Vagina (tissue), 2 donors: ENCODE data around the gene PGM2. TPM values are rescaled to one million over a fixed set of nuclear protein-coding genes. Genes with fewer than 3 reads are reported as not detected.

ENCODE experiments used
- DNase-seq, 2 donors: peaks; one replicate each; pipeline ENCODE4 v3.0.0-alpha.2; 2017; ENCODE audit errors: extremely low spot score in 2 of 2
- H3K27ac ChIP-seq: fragments of 200-600 bp; sonication (generic); one replicate; pipeline ENCODE4 v1.5.1; 2019
- H3K27me3 ChIP-seq: fragments of 200-600 bp; sonication (generic); one replicate; pipeline ENCODE4 v1.5.1; 2019
- H3K36me3 ChIP-seq, 2 donors: fragments of 200-600 bp; sonication (generic); one replicate each; pipeline ENCODE4 v1.5.1; 2017 to 2019
- H3K4me1 ChIP-seq: fragments of 200-600 bp; sonication (generic); one replicate; pipeline ENCODE4 v1.5.1; 2019
- H3K4me3 ChIP-seq, 2 donors: fragments of 200-600 bp; sonication (generic); 1 replicate in 1 of 2; 2 replicates in 1 of 2; pipeline ENCODE4 v1.5.1; 2016 to 2019
- H3K9me3 ChIP-seq: fragments of 200-600 bp; sonication (generic); one replicate; pipeline ENCODE4 v1.5.1; 2019
- CTCF ChIP-seq, 3 experiments: fragments of 450-650 bp in 2 of 3; fragments of 200-600 bp in 1 of 3; sonication (generic) in 1 of 3; IDR thresholded peaks; one replicate each; pipeline ENCODE4 v1.5.1; 2017 to 2019; ENCODE audit warnings: antibody characterized with exemption in 3 of 3, mild to moderate bottlenecking in 2 of 3, moderate library complexity in 2 of 3
- POLR2A ChIP-seq, 2 donors: fragments of 450-650 bp; IDR thresholded peaks; one replicate each; pipeline ENCODE4 v1.6.1; 2017; ENCODE audit warnings: antibody characterized with exemption in 2 of 2, mild to moderate bottlenecking in 2 of 2, moderate library complexity in 2 of 2
- POLR2AphosphoS5 ChIP-seq, 2 donors: sonication (generic); formaldehyde crosslinking; IDR thresholded peaks; one replicate each; pipeline ENCODE4 v1.9.0; 2017; ENCODE audit warnings: antibody characterized with exemption in 2 of 2, mild to moderate bottlenecking in 2 of 2, low read depth in 1 of 2; ENCODE audit not compliant: insufficient read depth in 1 of 2
- intact Hi-C: fragments of 100-400 bp; cut with DNase I; formaldehyde crosslinking; loops from one replicate; pipeline ENCODE4 v1.15.1; 2023
- total RNA-seq: library from RNA; depleted of rRNA; stranded (reverse); fragments of >200 nt; gene quantifications from one replicate; pipeline ENCODE4 v1.2.3, GENCODE V29; 2016

Gene PGM2
- total RNA-seq, 1 donor from 2014 or later, result 30.2 TPM

GRCh38 chr4:37845201-37845600 lies 18.7 kb downstream of the PGM2 start:
- no peak for TF ChIP-seq POLR2A (IDR thresholded peaks at IDR 0.05)
- TF ChIP-seq POLR2AphosphoS5 (IDR thresholded peaks at IDR 0.05; ENCODE audit: insufficient read depth in 1 of 2, low read depth in 1 of 2), result no peak
- no peak for TF ChIP-seq CTCF (IDR thresholded peaks at IDR 0.05)
- intact Hi-C loops, result no loop called here
- Histone ChIP-seq H3K4me3 (no peak overlapping the region), H3K27ac (no peak overlapping the region), H3K4me1 (no peaks in the 10 kb centered on the region), H3K9me3 (no peaks in the 10 kb centered on the region), H3K27me3 (no peaks in the 10 kb centered on the region), H3K36me3 (peaks cover 0 to 60% of the 10 kb centered on the region in 2 donors)
- DNase-seq, result no peak

- Histone ChIP-seq H3K4me1 (no peaks in the 10 kb centered on the region), H3K36me3 (peaks cover 0 to 53% of the 10 kb centered on the region in 2 donors), H3K4me3 (no peak overlapping the region), H3K27ac (no peak overlapping the region), H3K9me3 (no peaks in the 10 kb centered on the region), H3K27me3 (no peaks in the 10 kb centered on the region)
- DNase-seq, result no peak
- no peak for TF ChIP-seq POLR2A (IDR thresholded peaks at IDR 0.05)
- TF ChIP-seq CTCF (IDR thresholded peaks at IDR 0.05), result no peak
- TF ChIP-seq POLR2AphosphoS5 (IDR thresholded peaks at IDR 0.05; ENCODE audit: insufficient read depth in 1 of 2, low read depth in 1 of 2), result no peak
- intact Hi-C loops, result no loop called here
Observed at GRCh38 chr4:37847311-37847884, 20.9 kb downstream of the PGM2 start.

- Histone ChIP-seq H3K4me1 (no peaks in the 10 kb centered on the region), H3K4me3 (no peak overlapping the region), H3K9me3 (no peaks in the 10 kb centered on the region), H3K27me3 (no peaks in the 10 kb centered on the region), H3K36me3 (peaks cover 0 to 46% of the 10 kb centered on the region in 2 donors), H3K27ac (no peak overlapping the region)
- intact Hi-C loops, result no loop called here
- TF ChIP-seq POLR2A (IDR thresholded peaks at IDR 0.05) (no peak), CTCF (IDR thresholded peaks at IDR 0.05) (no peak), POLR2AphosphoS5 (IDR thresholded peaks at IDR 0.05; ENCODE audit: insufficient read depth in 1 of 2, low read depth in 1 of 2) (no peak)
- no peak for DNase-seq
Observed at GRCh38 chr4:37852376-37852775, 25.9 kb downstream of the PGM2 start.

- no peak for TF ChIP-seq POLR2AphosphoS5 (IDR thresholded peaks at IDR 0.05; ENCODE audit: insufficient read depth in 1 of 2, low read depth in 1 of 2)
- DNase-seq, result no peak
- H3K9me3 ChIP-seq, result no peaks in the 10 kb centered on the region
- H3K27me3 ChIP-seq, result no peaks in the 10 kb centered on the region
- intact Hi-C loops, result no loop called here
- no peaks in the 10 kb centered on the region for H3K4me1 ChIP-seq
- peaks cover 0 to 25% of the 10 kb centered on the region in 2 donors for H3K36me3 ChIP-seq
- H3K4me3 ChIP-seq, result no peak overlapping the region
- no peak overlapping the region for H3K27ac ChIP-seq
Observed at GRCh38 chr4:37858112-37858511, 31.6 kb downstream of the PGM2 start.

GRCh38 chr4:37858872-37859271 lies 32.4 kb downstream of the PGM2 start:
- Histone ChIP-seq H3K36me3 (peaks cover 0 to 21% of the 10 kb centered on the region in 2 donors), H3K4me1 (no peaks in the 10 kb centered on the region), H3K4me3 (no peak overlapping the region), H3K27ac (no peak overlapping the region), H3K27me3 (no peaks in the 10 kb centered on the region), H3K9me3 (no peaks in the 10 kb centered on the region)
- intact Hi-C loops, result no loop called here
- DNase-seq, result no peak
- no peak for TF ChIP-seq POLR2AphosphoS5 (IDR thresholded peaks at IDR 0.05; ENCODE audit: insufficient read depth in 1 of 2, low read depth in 1 of 2)
- TF ChIP-seq CTCF (IDR thresholded peaks at IDR 0.05), result no peak
- no peak for TF ChIP-seq POLR2A (IDR thresholded peaks at IDR 0.05)
